NCI-H1694 (cell line): Measurements from ENCODE around the gene GRM6.

Source experiments
- DNase-seq: peaks from one replicate; lab custom pipeline; 2025; lab: John Stamatoyannopoulos, UW

Gene GRM6

DNA sequence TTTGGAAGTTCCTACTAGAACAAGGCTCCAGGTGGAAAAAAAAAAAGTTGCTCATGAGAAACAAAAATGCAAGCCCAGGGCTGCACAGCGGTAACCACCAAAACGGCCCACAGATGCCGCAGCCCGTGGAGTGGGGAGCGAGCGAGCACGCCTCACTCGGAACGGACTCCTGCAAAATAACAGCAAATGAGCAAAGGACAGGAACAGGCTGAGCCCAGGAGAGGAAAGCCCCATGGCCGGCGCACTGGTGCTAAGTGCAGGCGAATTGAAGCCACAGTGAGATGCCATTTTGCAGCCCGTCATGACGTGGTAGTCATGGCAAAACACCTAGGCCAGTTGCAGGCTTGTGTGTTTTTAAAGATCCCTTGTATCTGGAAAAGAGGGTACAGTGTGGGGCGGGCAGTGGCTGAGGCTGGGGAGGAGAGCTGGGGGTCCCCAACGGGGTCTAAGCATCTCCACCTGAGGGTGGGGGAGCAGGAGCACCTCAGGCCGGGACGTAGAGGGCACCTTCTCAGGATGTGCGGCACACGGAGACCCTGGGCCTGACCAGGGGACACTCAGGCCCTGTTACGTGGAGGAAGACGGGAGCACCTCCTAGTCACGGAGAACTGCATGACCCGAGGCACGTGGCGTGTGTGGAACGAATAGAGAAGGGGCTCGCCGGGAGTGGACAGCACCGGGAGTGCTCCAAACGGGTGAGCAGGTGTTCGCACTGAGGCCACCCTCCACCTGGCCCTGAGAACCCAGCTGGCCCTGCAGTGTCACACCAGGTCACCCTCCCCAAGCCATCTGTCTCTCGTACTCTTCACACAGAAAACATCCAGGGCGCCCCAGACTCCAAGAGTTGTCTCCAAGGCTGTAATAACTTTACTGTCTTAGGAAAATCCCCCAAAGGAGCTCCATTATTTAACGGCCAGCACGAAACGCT lies 10.7 kb downstream of the GRM6 start:
- DNase-seq = no peak

DNA sequence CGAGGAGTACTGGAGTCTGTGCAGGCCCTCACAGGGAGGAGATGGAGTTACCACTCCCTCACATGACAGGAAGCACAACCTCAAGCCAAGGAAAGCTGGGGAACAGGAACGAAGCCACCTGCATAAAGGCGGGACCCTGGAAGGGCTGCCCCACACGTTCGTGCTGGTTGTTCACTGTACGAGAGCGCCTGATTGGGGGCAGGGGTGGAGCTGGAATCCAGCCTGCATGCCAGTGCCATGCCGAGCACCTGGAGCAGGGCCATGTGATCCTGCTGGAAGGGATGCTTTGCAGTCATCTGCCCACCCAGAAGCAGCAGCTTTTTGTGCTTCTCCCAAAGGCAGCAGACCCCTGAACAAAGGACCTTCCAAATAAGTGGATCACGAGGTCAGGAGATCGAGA lies 11.4 kb downstream of the GRM6 start:
- DNase-seq = no peak

DNA sequence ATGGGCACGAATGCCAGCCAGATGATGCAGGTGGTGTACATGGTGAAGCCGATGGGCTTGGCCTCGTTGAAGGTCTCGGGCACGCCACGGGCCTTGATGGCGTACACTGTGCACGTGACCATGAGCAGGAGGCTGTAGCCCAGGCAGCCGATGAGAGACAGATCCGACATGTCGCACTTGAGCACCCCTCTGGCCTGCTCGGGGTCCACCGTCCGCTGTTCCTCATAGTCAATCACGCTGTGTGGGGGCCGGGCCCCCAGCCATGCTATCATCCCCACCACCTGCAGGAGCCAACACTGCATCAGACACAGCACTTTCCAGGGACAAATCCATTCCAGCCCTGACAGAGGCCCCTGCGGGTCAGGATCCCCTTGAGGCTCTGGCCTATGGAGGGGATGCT lies 12.2 kb downstream of the GRM6 start:
- DNase-seq = no peak

DNA sequence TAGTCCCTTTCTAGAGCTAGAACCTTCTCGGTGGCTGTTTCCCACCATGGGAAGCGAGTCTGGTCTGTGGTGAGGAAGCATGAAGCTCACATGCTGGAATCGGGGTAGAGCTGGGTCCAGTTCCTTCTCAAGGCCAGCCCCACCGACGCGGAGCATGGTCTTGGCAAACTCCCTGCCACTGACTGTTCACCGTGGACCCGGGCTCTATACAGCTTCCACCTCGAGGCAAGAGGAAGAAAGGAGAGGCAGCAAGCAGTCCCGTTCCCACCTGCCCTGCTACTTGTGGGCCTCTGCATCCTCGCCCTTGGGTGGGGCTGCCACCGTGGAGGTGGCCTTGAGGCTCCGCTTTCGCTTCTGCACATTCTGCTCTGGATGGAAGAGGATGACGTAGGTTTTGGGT lies 13.7 kb downstream of the GRM6 start:
- no peak for DNase-seq

DNA sequence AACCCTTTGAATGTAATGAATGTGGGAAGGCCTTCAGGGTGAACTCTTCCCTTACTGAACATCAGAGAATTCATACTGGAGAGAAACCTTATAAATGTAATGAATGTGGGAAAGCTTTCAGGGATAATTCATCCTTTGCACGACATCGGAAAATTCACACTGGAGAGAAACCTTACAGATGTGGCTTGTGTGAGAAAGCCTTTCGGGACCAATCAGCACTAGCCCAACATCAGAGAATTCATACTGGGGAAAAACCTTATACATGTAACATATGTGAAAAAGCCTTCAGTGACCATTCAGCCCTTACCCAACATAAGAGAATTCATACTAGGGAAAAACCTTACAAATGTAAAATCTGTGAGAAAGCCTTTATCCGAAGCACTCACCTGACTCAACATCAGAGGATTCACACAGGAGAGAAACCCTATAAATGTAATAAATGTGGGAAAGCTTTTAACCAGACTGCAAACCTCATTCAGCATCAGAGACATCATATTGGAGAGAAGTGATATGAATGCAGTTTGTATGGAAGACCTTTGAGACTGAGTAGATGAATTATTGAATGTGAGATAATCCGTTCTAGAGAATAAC lies 29.6 kb downstream of the GRM6 start:
- no peak for DNase-seq

DNA sequence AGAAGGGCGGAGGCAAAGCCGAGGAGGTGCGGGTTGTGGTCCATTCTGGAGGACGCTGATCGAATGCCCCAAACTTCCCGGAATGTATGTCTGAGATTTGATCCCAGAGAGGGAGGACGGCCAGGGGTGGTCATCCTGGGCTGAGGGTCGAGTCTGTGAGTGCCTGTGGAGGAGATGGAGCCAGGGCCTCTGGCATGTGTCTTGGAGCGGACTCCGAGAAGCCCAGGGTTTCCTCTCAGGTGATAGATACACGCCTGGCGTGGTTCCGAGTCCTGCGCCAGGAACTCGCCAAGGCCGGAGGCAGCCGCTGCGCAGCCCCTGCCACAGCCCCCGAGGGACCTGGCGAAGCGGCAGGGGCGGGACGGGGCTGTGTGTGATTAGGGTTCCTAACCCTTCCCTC lies 53.8 kb downstream of the GRM6 start:
- DNase-seq = no peak

DNA sequence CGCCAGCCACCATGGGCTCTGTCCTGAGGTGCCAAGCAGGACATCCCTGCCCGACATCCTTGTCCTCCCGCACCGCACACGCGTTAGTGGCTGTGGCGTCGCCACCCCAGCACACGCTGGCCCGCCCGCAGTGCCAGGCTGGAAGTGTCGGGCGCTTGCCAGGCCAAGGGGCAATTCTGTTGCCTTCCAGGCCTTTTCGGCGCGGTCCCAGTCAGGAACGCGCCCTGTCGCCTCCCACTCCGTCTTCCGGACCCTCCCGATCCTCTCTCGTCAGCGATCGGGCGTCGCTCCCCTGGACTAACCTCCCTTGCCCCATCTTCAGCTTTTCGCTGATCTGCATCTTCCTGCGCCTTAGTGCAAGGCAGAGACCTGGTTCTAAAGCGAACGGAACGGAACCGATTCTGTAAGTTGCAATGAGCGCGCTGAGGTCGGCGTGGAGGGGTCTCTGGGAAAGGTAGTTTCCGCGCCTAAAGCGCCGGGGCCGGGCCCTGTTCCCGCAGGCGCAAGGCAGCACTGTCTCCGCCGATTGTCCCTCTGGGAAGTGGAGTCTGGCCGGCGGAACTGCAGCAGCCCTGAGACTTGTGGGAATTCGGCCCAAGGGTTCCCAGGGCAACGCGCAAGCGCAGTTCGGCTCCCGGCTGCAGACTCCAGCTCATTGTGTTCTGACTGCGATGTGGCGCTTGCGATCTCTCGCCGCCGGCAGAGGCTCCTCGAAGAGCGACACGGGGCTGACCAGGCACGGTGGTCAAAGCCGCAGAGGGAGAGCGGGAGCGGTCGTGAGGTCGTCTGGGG lies 54.4 kb downstream of the GRM6 start, which contains the start of gene ZNF454:
ZNF454 (plus strand) TSS at position 630 of the 792 bp plus-strand sequence. CDS start 1,594 bp downstream, outside the sequence.
- no peak for DNase-seq

DNA sequence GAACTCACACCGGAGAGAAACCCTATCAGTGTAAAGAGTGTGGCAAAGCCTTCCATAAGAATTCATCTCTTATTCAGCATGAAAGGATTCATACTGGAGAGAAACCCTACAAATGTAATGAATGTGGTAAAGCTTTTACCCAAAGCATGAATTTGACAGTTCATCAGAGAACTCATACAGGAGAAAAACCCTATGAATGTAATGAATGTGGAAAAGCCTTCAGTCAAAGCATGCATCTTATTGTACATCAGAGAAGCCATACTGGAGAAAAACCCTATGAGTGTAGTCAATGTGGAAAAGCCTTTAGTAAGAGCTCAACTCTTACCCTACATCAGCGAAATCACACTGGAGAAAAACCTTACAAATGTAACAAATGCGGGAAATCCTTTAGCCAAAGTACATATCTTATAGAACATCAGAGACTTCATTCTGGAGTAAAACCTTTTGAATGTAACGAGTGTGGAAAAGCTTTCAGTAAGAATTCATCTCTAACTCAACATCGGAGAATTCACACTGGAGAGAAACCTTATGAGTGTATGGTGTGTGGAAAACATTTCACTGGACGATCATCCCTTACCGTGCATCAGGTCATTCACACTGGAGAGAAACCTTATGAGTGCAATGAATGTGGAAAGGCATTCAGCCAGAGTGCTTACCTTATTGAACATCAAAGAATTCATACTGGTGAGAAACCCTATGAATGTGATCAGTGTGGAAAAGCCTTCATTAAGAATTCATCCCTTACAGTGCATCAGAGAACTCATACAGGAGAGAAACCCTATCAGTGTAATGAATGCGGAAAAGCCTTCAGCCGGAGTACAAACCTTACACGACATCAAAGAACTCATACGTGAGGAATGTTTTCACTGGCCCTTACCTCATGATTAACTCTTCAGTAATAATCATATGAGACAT lies 63.0 kb downstream of the GRM6 start:
- peak; percentile 0 for DNase-seq
